Smooth muscle cell (in vitro differentiated cells): ENCODE data around the gene P3H1. TPM values are rescaled to one million over a fixed set of nuclear protein-coding genes. Genes with fewer than 3 reads are reported as not detected.

Experiments
- DNase-seq: peaks from one replicate; lab custom pipeline; 2025; ENCODE audit not compliant: unreplicated experiment; lab: John Stamatoyannopoulos, UW
- H2AFZ ChIP-seq: fragments of 200-600 bp; sonication (generic); 2 replicates; pipeline ENCODE4 v1.6.0; 2016; ENCODE audit warnings: antibody characterized with exemption, low read depth, mild to moderate bottlenecking
- H3F3A ChIP-seq: fragments of 200-600 bp; sonication (generic); 2 replicates; pipeline ENCODE4 v1.6.0; 2017; ENCODE audit warnings: antibody characterized with exemption, low read depth
- H3K27ac ChIP-seq: fragments of 200-600 bp; sonication (generic); 2 replicates; pipeline ENCODE4 v1.5.1; 2016; ENCODE audit warnings: low read depth, mild to moderate bottlenecking
- H3K27me3 ChIP-seq: fragments of 200-600 bp; sonication (generic); 2 replicates; pipeline ENCODE4 v1.6.1; 2016; ENCODE audit warnings: low read depth, mild to moderate bottlenecking
- H3K36me3 ChIP-seq: fragments of 200-600 bp; sonication (generic); 2 replicates; pipeline ENCODE4 v1.5.1; 2016; ENCODE audit warnings: low read depth
- H3K4me1 ChIP-seq: fragments of 200-600 bp; sonication (generic); 2 replicates; pipeline ENCODE4 v1.5.1; 2016; ENCODE audit warnings: low read depth
- H3K4me2 ChIP-seq: fragments of 200-600 bp; sonication (generic); 2 replicates; pipeline ENCODE4 v1.6.0; 2016; ENCODE audit warnings: mild to moderate bottlenecking
- H3K4me3 ChIP-seq: fragments of 200-600 bp; sonication (generic); 2 replicates; pipeline ENCODE4 v1.5.1; 2016; ENCODE audit warnings: mild to moderate bottlenecking
- H3K79me2 ChIP-seq: fragments of 200-600 bp; sonication (generic); 2 replicates; pipeline ENCODE4 v1.6.0; 2016; ENCODE audit warnings: low read depth, mild to moderate bottlenecking
- H3K9ac ChIP-seq: fragments of 200-600 bp; sonication (generic); 2 replicates; pipeline ENCODE4 v1.6.0; 2016; ENCODE audit warnings: low read depth
- H3K9me3 ChIP-seq: fragments of 200-600 bp; sonication (generic); replicated peaks from 2 replicates; pipeline ENCODE4 v1.5.1; 2016; ENCODE audit warnings: low read depth
- H4K20me1 ChIP-seq: fragments of 200-600 bp; sonication (generic); 2 replicates; pipeline ENCODE4 v1.6.0; 2016; ENCODE audit warnings: low read depth
- CTCF ChIP-seq: fragments of 200-600 bp; sonication (generic); IDR thresholded peaks from 2 replicates; pipeline ENCODE4 v1.5.1; 2017; ENCODE audit warnings: borderline replicate concordance, mild to moderate bottlenecking, antibody characterized with exemption; ENCODE audit not compliant: insufficient read depth, poor library complexity, severe bottlenecking
- WGBS: methylation state at CpG from one replicate; pipeline ENCODE4 v1.1.7; 2016; ENCODE audit warnings: low lambda C conversion rate; 5-methylcytosine and 5-hydroxymethylcytosine counted together
- polyA plus RNA-seq: library from polyadenylated mRNA; unstranded; fragments of >200 nt; fragmentation: Nextera tagmentation; extraction: Ambion mirVana; gene quantifications from 2 replicates; pipeline ENCODE4 v1.2.1, GENCODE V29; 2016
- total RNA-seq: library from RNA; depleted of rRNA; stranded (reverse); fragments of >200 nt; gene quantifications from 2 replicates; pipeline ENCODE4 v1.2.3, GENCODE V29; 2014

Gene P3H1
- total and polyA plus RNA-seq, 2 experiments from 2014 or later = 256 to 535 TPM

- no peak for TF ChIP-seq CTCF
- H3K36me3 ChIP-seq = peaks cover 30% of the 10 kb centered on the region
These were observed 8.9 kb downstream of the P3H1 start for GRCh38 chr1:42757892-42758275.

GRCh38 chr1:42756956-42757891, 9.6 kb downstream of the P3H1 start:
- WGBS = 81% methylated on average over 17 of the region's 17 CpGs
- Histone ChIP-seq H3F3A (peaks cover 11% of the 10 kb centered on the region), H3K9ac (no peak overlapping the region), H3K9me3 (no peaks in the 10 kb centered on the region), H3K36me3 (peaks cover 36% of the 10 kb centered on the region), H2AFZ (no peak overlapping the region), H4K20me1 (peaks cover 80% of the 10 kb centered on the region), H3K4me3 (no peak overlapping the region), H3K79me2 (peaks cover 22% of the 10 kb centered on the region), H3K4me1 (no peaks in the 10 kb centered on the region), H3K27me3 (no peaks in the 10 kb centered on the region), H3K27ac (no peak overlapping the region), H3K4me2 (no peak overlapping the region)
- TF ChIP-seq CTCF = peak; percentile 56
- no peak for DNase-seq

More at GRCh38 chr1:42757892-42758275, 8.9 kb downstream of the P3H1 start:
- Histone ChIP-seq H3K4me2 (no peak overlapping the region), H3K27me3 (no peaks in the 10 kb centered on the region), H2AFZ (no peak overlapping the region), H4K20me1 (peaks cover 80% of the 10 kb centered on the region), H3K4me1 (no peaks in the 10 kb centered on the region), H3K9me3 (no peaks in the 10 kb centered on the region), H3K4me3 (no peak overlapping the region), H3K27ac (no peak overlapping the region), H3F3A (peaks cover 8% of the 10 kb centered on the region), H3K79me2 (peaks cover 29% of the 10 kb centered on the region), H3K9ac (no peak overlapping the region)
- no peak for DNase-seq

GRCh38 chr1:42753070-42753469, 13.8 kb downstream of the P3H1 start:
- no peak overlapping the region for H3K9ac ChIP-seq
- no peaks in the 10 kb centered on the region for H3K79me2 ChIP-seq
- H3K4me2 ChIP-seq = no peak overlapping the region
- no peaks in the 10 kb centered on the region for H3K4me1 ChIP-seq
- no peak overlapping the region for H3K4me3 ChIP-seq
- peaks cover 11% of the 10 kb centered on the region for H3F3A ChIP-seq
- H4K20me1 ChIP-seq = peaks cover 56% of the 10 kb centered on the region
- WGBS = 94% methylated on average over 1 of the region's 1 CpG
- DNase-seq = no peak
- no peak overlapping the region for H3K27ac ChIP-seq
- TF ChIP-seq CTCF = no peak
- no peaks in the 10 kb centered on the region for H3K9me3 ChIP-seq
- no peak overlapping the region for H2AFZ ChIP-seq
- H3K27me3 ChIP-seq = no peaks in the 10 kb centered on the region
- H3K36me3 ChIP-seq = peaks cover 29% of the 10 kb centered on the region
